T-helper 2 cell treated with Interferon-gamma antibody and Interleukin-4, amounts not matched to agents 100 ng/mL and 5 ng/mL, for 36 hours (primary cell): ENCODE results near the gene GEMIN7. TPM values are rescaled to one million over a fixed set of nuclear protein-coding genes. Genes with fewer than 3 reads are reported as not detected.

Source experiments
- intact Hi-C: fragments of 100-400 bp; cut with micrococcal nuclease; formaldehyde crosslinking; loops from one replicate; pipeline ENCODE4 v1.15.1; 2023
- total RNA-seq: library from RNA; stranded (reverse); gene quantifications from 2 replicates; pipeline ENCODE4 v1.2.3, GENCODE V29; 2022

The GEMIN7 gene
- total RNA-seq, 1 donor from 2014 or later, result 29.8 TPM

GRCh38 chr19:45082170-45082569, 3.1 kb downstream of the GEMIN7 start:
- intact Hi-C loops, result no loop called here

DNA sequence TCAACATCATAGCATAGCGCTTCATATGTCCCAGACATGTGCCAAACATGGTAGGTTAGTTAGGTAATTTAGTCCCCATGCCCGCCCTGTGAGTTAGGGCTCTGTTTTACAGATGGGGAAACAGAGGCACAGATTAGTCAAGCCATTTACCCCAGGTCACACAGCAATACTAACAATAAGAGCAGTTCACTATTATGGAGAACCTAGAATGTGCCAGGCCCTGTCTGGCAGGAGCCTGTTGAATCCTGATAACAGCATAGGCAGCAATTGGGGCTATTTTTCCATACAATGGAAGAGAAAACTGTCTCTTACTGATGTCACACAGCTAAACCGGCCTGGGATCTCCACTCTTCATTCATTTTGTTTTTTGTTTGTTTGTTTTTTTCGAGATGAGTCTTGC, 7.4 kb downstream of the GEMIN7 start:
- intact Hi-C loops, result no loop called here

DNA sequence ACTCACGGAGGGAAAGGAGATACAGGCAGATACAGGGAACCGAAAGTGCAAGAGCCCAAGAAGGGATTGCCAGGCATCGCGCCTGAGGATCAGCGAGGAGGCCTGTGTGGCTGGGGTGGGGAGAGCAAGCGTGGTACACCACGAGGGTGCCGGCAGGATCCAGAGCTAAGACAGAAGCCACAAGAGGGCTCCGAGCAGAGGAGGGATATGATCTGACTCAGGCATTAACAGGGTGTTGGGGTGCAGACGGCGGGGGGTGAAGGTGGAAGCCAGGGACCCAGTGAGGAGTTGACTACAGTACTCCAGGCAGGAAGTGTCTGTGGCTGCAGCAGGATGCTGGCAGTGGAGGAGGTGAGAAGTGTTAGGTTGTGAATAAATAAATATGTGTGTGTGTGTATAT, 8.5 kb downstream of the GEMIN7 start:
- intact Hi-C loops, result no loop called here

DNA sequence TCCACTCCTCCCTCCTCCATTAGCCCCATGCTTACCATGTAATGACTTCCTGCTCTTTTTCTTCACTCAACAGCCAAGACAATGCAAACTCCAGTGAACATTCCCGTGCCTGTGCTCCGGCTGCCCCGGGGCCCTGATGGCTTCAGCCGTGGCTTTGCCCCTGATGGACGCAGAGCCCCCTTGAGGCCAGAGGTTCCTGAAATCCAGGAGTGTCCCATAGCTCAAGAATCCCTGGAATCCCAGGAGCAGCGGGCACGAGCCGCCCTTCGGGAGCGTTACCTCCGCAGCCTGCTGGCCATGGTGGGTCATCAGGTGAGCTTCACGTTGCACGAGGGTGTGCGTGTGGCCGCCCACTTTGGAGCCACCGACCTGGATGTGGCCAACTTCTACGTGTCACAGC, 11.0 kb downstream of the GEMIN7 start:
- intact Hi-C loops, result loop anchor here (5.0 to 10.0 kb wide), 3 partner anchors 88 to 195 kb away; partner anchors contain the start of genes MARK4, RELB and TOMM40

GRCh38 chr19:45090606-45091005, 11.5 kb downstream of the GEMIN7 start:
- intact Hi-C loops, result loop anchor here (1.0 to 10.0 kb wide), 4 partner anchors 14 to 196 kb away; partner anchors contain the start of genes MARK4, RELB, TOMM40 and ZNF296

GRCh38 chr19:45091031-45091923, 12.2 kb downstream of the GEMIN7 start:
- intact Hi-C loops, result loop anchor here (1.0 to 10.0 kb wide), 4 partner anchors 15 to 196 kb away; partner anchors contain the start of genes MARK4, RELB, TOMM40 and ZNF296

- intact Hi-C loops, result loop anchor here (1.0 to 10.0 kb wide), 5 partner anchors 85 to 312 kb away; partner anchors contain the start of genes BLOC1S3, MARK4, PPP1R13L and RELB
Measured at GRCh38 chr19:45092747-45093678, 14.0 kb downstream of the GEMIN7 start, which contains the start of gene PPP1R37. Gene PPP1R37, plus strand, starts transcription at chr19:45093179. Its CDS starts 147 bp downstream, at chr19:45093326.

DNA sequence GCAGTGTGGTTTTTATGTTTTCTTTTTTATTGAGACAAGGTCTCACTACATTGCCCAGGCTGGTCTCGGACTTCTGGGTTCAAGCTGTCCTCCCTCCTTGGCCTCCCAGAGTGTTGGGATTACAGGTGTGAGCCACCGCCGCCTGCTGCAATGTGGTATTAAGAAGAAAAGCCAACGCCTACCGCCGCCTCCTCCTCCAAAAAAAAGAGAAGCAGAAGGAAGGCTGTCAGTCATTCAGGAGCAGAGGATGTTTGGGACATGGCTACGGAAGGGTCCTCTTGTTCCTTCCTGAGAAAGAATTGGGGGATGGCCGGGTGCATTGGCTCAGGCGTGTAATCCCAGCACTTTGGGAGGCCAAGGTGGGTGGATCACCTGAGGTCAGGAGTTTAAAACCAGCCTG, 15.1 kb downstream of the GEMIN7 start:
- intact Hi-C loops, result loop anchor here (5.0 to 10.0 kb wide), 3 partner anchors 92 to 199 kb away; partner anchors contain the start of genes MARK4, RELB and TOMM40

DNA sequence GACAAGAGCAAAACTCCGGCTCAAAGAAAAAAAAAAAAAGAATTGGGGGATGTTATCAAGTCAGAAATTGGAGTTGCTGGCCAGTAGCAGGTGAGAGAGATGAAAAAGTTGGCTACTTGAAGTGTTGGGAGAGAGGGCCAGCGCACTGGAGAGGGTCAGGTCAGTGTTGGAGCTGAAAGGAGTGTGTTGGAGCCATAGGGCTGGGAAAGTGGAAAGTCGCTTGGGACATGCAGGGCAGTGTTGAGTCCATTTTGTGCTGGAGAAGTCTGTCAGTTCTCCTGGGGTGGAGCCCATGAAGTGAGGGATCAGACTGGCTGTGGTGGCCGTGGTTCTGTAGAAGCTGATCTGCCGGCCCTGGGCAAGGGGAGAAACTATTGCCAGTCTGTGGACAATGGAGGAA, 15.6 kb downstream of the GEMIN7 start:
- intact Hi-C loops, result loop anchor here (5.0 to 10.0 kb wide), 3 partner anchors 92 to 200 kb away; partner anchors contain the start of genes MARK4, RELB and TOMM40

DNA sequence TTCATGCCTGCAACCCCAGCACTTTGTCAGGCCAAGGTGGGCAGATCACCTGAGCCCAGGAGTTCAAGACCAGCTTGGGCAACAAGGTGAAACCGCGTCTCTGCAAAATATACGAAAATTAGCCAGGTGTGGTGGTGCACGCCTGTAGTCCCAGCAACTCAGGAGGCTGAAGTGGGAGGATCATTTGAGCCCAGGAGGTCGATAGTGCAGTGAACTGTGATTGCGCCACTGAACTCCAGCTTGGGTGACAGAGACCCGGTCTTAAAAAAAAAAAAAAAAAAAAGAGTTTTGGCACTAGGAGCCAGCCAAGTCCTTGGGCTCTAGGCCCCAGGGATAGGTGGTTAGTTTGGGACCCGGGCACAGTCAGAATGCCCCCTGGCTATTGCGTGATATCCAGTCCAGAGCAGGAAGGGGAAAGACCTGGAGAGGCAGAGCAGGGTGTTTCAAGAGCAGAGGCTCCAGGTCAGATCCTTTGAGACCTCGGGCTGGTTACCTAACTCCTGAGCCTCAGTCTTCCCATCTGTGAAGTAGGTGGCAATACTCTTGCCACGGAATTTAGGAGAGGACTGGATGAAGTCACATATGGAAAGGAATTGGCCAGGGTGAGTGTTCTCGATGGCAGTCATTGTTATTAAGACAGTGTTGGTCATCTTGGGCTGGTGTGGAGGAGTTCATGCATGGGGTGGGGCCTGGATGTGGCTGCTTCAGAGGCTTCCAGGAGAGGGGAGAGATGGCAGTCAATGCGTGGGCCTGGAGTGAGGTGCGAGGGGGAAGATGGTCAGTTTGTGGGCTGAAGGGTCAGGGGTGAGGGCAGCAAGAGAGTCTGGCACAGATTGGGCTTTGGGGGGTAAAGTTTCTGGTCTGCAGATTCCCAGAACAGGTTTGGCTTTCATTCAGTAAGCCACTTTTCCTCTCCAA, 16.7 kb downstream of the GEMIN7 start:
- intact Hi-C loops, result loop anchor here (10.0 kb wide), 1 partner anchor 201 kb away; the partner anchor contains the start of gene TOMM40

GRCh38 chr19:45096700-45097099, 17.6 kb downstream of the GEMIN7 start:
- intact Hi-C loops, result loop anchor here (10.0 kb wide), 1 partner anchor 202 kb away; the partner anchor contains the start of gene TOMM40

DNA sequence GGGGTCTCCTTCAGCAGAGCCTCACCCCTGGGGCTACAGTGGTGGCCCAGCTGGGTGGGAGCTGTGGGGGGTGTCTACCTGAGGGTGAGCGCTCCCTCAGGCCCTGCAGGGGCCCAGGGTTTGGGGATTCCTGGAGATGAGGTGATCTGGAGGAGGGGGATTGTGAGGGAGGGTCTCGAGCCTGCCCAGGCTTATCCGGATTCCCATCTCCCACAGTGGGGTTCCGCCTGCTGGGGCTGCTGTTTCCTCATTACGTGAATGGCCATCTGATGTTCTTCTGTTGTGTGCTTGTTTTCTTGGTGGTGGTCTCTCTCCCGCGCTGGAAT, 18.4 kb downstream of the GEMIN7 start:
- intact Hi-C loops, result loop anchor here (10.0 kb wide), 1 partner anchor 203 kb away; the partner anchor contains the start of gene TOMM40

DNA sequence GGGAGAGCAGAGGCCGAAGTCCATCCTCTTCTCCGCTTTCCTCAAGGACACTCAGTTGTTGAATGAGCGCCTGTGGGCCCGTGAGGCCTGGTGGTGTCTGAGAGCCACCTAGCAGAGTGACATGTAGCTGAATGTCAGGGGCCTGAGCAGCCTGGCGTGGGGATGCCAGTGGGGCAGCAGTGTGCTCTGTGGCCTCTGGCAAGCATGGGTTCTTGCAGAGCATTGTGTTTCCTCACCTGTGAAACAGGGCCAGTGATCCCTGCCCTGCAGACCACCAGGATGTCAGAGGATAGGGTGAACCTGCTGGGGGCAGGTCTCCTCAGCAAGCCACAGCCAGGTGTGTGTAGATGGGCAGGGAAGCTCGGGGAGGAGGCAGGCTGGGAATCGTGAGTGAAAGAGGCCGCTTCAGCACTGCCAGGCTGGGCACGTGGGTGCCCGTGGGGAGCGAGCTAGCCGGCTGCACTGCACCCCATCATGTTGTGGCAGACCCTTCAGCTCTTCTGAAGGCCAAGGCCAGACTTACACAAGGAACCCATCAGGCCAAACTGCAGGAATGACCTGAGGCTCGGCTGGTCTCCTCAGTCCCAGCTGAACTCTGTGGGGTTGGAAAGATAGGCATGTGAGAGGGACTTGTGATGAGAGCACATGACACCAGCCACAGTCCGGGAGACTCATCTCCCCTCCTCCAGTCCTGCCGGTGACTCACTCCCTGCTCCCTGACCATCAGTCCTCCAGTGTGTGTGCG, 18.9 kb downstream of the GEMIN7 start:
- intact Hi-C loops, result loop anchor here (10.0 kb wide), 1 partner anchor 203 kb away; the partner anchor contains the start of gene TOMM40

DNA sequence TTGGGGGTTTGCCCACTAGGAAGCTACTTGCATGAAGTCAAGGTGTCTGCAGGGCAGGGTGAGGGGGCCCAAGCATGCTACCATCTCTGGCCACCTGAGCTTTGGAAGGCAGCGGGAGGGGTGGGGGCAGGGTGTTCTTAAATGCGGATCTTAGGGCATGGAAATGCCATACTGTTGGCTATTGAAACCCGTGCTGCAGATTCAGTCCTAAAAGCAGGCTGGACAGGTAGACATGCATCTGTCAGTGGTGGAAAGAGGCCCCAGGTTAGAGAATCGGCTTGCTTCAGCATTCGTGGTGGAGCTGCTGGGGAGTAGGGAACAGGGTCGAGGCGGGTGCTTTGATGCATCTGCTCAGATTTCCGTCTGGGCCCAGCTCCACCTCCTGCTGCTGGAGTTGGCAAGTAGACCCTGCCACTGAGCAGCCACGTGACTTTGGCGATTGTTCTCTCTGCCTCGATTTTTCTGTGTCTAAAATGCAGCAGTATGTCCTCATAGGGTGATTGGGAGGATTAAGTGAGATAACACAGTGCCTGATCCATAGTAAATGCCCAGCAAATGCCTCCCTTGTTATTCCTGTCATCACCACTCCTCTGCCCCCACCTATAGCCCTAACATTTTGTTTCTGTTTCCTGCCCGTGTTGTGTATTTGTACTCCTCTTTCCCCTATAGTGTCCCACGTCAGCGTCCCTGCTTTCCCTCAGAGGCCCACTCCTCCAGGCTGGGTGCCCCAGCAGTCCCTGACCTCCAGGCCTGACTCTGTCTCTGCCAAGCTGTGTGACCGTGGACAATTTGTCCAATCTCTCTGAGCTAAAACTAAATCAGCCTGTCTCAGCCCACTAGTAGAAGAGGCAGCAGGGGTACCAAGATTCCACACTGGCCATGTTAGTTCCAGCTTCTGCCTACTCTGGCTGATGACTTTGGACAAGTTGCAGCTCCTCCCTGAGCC, 19.7 kb downstream of the GEMIN7 start:
- intact Hi-C loops, result loop anchor here (10.0 kb wide), 1 partner anchor 204 kb away; the partner anchor contains the start of gene TOMM40

GRCh38 chr19:45099467-45100191, 20.6 kb downstream of the GEMIN7 start:
- intact Hi-C loops, result loop anchor here (10.0 kb wide), 1 partner anchor 205 kb away; the partner anchor contains the start of gene TOMM40

DNA sequence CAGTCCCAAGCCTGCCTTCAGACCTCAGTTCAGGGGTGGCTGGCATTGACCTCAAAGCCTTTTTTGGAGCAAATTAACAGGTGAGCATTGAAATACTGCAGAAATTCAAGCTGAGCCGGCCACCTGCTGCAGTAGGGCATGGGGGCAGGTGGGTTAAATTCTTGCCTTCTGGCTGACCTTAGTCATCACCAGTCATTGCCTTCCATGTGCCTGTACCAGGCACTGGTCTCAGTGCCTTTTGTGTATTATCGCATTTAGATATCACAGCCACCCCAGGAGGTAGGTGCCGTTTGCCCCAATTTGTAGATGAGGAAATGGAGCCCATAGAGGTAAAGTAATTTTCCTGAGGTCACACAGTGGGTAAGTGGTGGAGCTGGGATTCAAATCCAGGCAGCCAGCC, 21.1 kb downstream of the GEMIN7 start:
- intact Hi-C loops, result no loop called here

GRCh38 chr19:45100846-45101252, 21.8 kb downstream of the GEMIN7 start:
- intact Hi-C loops, result no loop called here
